ENCODE results near the gene NALF2.

The NALF2 gene

DNA sequence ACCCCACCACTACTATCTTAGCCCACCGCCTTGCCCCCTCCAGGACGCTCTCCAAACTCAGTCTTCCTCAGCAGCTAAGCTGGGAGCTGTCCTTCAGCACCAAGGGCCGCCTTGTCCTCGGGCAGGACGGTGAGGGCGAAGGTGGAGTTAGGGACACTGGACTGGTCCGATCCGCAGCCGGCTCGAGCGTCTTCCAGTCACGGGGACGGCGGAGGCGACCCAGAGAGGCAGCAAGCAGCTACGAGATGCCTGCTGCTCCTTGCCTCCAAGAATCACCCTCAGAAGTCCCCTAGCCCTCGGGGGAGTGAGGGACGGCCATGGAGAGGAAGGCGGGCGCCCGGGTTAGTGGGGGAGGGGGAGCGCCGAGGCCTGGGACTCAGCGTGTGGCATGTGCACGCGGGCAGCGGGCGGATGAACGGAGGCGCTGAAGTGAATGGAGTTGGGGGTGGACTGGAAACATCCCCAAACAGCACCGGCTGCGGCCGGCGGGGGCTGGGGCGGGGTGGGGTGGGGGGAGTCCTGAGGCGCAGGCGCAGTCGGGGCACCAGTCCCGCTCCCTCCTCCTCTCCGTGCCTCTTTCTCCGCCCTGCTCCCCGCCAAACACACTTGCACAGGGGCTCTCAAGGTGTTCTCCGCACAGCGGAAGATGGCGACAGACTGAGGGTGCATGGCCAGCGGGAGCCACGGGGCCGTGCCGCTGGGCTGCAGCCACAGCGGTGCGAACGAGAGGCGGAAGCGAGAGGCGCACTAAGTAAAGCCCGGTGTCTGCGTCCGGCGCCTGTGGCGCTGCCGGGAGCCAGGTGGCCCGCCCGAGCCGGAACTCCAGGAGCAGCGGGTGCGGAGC is at the start of gene NALF2:
Gene NALF2, plus strand, starts transcription at position 545 of the 844 bp plus-strand sequence. CDS start 957 bp downstream, outside the sequence.
- DNase-seq: peak; percentile 5

DNA sequence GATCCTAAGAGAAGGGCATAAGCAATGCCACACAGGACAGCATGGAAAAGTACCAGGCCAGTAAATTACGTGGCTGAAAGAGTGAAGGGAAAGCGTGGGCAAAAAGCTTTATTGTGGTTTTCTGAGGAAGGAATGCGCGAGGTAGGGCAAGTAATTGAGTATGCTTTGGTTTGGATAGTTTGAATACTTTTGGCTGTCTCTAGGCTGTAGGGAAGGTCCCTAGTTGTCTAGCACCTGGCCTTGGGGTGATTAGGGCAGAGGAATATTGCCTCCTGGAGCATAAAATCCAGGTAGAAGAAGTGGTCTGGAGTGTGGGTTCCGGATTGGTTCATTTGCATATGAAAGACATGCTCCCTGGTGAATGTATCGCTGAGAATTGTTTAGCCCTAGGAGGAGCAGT is 46.4 kb upstream of the NALF2 start:
- DNase-seq: no peak

DNA sequence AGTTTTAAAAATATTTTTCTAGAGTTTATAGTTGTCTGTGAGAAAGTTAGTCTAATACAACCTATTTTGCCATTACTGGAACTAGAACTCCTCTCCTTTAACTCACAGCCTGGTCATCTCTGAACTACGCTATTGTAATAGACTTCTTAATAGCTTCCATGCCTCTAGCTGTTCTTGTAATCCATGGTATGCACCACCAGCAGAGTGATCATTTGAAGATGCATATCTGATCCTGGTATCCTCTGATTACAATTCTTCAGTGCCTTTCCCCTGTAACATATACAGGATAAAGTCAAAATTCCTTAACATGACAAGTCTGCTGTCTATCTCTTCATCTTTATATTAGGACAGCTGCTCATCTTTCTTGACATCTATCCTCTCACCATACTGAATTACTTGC is 37.6 kb upstream of the NALF2 start:
- DNase-seq: no peak

DNA sequence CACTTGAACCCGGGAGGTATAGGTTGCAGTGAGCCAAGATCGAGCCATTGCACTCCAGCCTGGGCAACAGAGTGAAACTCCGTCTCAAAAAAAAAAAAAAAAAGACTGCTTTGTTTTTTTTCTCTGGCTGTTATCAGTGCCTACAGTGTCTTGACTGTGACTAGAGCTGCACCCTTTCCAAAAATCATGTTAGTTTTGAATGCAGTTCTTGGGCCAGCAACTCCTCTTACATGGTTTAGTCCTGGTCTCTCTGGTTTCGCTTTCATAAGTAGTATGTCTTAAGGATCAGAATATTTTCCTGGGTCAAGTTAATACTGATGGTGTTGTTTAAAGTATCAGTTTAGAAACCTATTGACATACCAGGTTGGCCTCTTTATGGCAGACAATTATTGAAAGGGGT is 34.2 kb upstream of the NALF2 start:
- no peak for DNase-seq

DNA sequence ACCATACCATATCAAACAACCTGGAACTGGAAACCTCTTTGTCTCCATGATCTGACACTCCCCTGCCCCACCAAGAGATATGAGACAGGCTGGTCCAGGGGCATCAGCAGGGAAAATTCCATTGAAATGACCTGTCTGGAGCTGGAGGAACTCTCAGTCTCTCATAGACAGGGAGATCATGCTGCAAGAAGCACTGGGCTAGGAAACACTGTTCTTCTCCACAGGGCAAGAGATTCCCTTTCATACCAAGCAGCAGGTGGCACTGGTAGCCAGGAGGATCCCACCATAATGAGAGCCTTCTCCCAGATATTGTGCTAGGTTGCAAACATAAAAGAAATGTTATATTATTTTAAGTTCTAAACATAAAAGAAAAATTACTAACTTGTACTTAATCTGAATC is 14.5 kb upstream of the NALF2 start:
- DNase-seq: no peak

DNA sequence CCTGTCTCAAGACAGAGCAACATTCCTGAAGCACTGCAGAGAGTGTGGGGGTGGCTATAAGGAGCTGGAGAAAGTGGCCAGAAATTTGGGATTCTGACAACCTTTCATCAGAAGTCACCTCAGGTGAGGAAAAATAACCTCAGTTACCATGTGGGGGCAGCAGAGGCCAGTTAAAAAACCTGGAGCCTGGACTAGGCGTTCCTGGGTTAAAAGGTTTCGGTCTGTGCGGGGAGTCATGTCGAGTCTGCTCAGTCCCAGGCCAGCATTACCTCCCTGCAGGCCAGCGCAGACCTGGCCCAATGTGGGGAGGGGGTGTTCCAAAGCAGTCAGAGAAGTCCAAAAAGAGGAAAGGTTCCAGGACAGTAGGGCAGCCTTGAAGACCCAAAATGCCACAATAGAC is 10.9 kb upstream of the NALF2 start:
- DNase-seq: no peak

DNA sequence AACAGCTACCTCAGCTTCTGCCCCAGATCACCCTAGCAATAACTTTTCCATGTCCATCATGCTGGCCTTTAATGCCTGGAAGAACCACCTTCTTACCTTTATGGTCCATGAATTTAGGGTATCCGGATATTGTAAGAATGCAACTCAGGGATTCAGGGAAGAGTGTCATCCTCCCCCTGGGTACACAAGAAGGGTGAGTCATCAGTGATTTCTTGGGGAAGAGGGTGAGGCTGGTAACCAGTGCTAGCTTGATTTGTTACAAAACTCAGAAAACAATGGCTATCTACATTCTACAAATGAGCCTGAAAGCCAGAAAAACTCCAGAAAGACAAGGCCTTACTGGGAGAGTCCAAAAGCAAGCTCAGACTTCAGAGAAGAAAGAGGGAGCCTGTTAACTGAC is 10.4 kb upstream of the NALF2 start:
- no peak for DNase-seq

DNA sequence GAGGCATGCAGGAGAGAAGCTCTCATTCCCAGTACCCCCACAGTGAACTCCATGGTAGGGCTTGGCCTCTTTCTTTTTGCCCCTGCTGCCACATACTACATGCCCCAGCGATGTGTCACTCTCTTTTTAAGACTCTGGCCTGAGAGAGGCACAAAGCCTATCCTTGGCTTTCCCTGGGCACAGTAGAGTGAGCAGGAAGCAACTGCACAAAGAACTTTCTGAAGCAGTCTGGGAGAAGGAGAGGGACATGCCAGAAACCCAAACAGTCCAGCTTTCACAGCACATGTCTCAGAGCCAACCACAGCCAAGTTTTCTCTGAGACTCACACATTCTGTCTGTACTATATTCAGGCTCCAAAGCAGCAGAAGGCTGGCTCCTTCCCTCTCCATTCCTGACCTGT is 7.9 kb upstream of the NALF2 start:
- no peak for DNase-seq

DNA sequence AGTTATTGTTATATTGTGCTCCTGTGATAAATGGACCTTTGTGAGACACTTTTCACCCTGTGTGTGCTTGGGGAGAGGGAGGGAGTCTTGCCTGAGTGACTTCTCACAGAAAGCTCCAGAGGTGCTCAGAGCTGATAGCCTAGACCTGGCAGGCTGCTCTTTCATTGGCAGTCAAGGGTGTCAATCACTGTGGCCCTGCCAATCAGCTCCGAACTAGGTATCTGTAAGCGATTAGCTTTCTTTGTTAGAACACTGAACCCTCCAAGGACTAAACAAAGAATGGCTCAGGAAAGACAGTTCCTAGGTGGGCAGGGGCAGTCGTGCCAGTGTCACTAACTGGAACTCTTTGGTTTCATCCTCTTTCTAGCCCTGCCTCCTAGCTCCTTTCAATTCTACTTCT is 2.7 kb upstream of the NALF2 start:
- no peak for DNase-seq

DNA sequence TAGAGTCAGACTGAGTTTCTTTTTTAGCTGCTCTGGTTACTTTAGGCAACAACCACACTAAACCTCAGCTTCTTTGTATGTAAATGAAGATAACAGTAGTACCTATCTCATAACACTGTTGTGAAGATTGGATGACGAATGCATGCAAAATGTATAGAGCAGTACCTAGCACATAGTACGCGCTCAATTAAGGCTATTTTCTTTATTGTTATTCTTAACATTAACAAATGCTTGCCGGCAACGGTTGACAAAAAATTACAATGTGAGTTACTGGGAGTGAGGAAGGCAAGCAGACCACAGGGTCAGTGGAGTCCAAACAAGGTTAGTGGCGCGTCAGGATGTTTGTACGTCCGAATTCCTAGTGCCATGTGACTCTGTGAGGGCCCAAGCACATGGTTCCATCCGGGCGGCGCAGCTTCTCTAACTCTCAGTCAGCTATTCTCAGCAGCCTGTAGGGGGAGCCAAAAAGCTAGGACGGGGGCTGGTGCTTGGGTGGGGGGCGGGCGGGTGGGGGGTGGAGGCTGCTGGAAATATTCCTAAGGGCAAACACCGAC is 821 bp upstream of the NALF2 start:
- DNase-seq: no peak

DNA sequence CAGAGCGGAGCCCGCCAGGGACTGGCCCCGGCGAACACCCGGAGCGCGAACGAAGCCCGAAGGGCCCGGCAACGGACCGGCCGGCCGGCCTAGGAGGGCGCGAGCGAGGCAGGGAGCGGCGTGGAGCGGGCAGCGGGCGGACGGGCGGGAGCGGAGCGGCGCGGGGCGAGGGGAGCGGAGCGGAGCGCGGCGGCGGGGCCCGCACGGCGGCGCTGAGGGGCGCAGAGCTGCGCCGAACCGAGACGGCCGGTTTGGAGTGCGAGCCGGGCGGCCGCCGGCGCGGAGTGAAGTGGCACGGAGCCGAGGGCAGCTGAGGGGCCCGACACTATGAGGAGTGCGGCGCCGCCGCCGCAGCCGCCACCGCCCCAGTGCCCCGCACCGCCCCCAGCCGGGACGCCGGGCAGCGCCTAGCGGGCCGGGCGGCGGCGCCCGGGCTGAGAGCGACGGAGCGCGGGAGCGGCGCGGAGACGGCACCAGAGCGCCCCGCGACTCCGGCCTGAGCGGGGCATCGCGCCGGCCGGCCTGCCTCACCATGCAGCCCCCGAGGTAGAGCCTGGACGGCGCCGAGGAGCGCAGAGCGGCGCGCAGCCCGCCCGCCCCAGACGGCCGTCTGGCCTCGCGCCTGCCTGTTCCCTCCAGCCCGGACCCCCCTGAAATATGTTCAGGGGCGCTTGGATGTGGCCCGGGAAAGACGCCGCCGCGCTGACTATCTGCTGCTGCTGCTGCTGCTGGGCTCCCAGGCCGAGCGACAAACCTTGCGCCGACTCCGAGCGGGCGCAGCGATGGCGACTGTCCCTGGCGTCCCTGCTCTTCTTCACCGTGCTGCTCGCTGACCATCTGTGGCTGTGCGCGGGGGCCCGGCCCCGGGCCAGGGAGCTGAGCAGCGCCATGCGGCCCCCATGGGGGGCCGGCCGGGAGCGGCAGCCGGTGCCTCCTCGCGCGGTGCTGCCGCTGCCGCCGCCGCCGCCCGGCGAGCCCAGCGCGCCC is 793 bp downstream of the NALF2 start:
- DNase-seq: no peak

DNA sequence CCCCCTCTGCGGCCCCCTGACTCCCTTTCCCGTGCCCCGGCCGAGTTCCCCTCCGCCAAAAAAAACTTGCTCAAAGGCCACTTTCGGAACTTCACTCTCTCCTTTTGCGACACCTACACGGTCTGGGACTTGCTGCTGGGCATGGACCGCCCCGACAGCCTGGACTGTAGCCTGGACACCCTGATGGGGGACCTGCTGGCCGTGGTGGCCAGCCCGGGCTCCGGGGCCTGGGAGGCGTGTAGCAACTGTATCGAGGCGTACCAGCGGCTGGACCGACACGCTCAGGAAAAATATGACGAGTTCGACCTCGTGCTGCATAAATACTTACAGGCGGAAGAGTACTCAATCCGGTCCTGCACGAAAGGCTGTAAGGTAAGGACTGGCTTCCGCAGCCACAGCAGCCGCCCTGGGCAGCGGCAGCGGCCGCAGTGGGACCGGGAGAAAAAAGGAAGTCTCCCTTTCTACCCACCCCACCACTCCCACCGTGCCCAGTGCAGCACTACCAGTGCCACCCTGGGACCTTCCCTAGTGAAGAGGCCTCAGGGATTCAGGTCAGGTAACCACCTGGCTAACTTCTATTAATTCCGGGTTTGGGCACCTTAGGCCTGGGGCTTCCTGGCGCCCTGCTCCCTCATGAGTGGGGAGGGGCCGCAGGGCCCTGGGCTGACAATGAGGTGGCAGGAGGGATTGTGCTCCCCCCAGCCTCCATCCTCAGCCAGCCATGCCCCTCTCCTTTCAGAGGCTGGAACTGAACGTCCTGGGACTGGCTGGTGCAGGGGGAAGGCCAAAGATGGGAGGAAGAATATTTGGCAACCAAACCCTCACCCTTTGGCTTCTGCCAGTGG is 1.9 kb downstream of the NALF2 start:
- DNase-seq: no peak

DNA sequence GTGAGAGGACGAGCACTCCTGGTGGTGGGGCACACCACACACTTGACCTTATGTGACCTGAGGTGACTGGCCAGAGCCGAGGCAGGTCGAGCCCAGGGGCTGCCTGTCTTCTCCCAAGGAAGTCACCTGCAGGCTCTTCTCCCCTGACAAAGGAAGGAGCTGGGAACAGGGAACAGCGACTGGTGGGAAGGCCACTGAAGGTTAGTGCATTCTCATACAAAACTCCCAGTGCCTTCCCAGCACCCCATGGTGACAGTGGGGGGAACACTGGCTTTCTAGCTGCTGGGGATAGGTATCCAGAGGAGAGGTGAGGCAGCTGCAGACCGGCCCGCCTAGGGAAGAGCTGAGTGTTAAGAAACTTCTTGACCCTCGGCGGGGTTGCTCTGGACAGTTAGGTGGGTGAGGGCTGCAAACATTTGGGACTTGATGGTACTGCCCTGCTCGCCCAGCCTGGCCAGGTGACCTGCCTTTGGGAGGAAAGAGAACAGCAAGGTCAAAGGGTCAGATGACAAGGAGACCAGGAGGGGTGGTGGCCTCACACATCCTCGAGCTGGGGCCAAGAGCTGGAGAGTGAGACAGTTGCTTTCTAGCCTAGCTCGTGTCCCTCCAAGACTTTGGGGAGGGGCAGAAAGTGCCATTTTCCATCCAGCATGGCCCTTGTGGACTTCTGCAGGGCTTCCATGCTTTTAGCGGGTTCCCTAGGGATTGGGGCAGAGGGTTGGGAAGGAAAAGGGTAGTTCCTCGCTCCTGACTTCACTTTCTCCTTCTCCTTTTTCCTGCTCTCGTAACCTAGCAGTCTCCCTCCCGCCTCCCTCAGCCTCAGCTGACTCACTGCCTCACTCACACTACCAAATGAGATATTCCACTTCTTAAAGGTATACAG is 2.7 kb downstream of the NALF2 start:
- no peak for DNase-seq

DNA sequence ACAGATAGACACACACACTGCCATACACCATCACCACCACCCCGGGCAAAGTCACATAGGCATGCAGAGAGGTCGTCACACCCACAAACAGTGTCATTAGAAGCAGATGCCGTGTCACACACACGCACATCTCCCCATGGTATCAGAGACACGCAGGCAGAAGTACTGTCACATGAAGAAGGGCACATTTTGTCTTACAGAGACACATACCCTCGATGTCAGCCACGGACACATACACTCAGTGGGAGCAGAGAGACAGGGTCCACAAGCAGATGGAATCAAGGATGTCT is 3.3 kb downstream of the NALF2 start:
- DNase-seq: no peak

DNA sequence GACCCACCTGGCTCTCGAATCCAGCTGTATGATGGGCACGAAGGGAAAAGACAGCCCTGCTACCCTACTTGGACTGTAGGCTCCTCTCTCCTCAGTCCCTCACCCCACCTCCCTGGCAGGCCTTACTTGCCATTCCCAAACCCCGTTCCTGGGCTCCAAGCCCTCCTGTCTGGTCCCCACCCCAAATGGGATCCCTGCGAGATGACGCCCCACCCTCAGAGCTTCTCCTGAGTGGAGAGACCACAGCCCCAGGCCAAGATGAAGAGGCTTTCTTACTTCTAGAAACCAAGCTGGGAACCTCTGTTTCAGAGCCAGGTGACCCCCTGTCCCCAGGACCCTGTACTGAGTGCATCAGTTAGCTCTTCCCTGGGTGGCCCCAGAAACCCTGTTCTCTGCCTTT is 4.5 kb downstream of the NALF2 start:
- DNase-seq: no peak

DNA sequence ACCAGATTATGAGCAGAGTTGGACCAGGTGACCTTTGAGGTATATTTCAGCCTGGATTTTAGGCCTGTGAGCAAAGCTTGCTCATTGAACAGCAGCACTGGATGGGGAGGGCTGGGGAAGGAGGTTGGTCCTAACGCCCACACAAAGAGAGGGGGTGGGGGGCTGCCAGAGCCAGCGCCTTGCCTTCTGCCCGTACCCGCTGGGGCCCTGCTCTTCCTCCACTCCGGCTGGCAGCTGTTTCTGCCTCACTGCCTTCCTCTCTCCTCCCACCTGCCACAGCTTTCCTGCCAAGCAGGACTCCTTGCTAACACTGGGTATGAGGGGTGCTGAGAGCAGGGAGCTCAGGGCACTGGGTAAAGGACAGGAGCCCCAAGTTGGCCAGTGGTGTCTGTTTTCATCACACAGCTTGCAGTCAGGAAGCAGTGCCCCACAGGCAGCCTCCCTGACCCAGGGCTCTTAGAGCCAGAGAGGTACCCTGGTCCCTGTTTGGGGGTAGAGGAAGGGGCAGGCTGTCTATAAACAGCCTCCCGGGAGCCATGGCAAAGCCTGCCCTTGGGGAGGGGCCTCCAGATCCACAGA is 6.1 kb downstream of the NALF2 start:
- no peak for DNase-seq

DNA sequence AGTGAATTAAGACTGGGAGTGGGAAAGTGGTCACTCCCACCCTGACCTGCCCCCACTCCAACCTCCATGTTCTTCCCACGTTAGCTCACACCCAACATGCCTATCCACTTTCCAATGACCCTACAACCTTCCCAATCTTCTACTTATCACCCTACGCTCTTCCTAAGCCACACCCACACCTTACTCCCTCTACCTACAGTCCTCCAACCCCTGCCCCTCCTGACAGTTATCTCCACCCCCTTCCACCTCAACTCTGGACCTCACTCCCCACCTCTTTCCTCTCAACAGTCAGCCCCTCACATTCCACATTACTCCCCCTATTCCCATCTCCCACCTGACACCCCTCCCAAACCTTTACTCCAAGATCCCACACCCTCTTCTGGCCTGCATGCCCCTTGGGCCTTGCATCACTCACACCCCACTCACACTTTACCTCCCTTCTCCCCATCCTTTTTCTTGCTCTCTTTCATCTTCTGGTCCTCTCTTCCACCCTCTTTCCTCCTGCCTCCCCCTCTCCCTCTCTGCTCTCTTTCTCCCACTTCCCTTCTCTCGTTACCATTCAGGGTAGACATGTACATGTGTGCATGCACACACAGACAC is 6.9 kb downstream of the NALF2 start:
- DNase-seq: no peak

DNA sequence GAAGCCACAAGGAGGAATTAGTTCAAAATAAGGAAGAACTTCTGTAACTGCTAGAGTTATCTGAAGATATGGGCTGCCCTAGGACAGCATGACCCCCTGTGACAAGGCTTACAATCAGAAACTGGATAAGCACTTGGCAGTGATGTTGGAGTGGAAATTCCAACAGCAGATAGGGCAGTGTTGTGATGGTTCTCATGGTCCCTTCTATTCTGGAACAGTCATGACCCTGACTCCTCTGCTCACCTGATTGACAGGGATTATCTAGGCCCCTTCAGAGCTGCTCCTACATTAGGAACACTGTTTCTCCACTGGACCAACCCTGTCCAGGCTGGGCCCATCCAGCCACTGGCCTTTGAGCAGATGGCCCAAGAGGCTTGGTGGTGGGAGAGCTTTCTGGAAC is 17.9 kb downstream of the NALF2 start:
- no peak for DNase-seq

DNA sequence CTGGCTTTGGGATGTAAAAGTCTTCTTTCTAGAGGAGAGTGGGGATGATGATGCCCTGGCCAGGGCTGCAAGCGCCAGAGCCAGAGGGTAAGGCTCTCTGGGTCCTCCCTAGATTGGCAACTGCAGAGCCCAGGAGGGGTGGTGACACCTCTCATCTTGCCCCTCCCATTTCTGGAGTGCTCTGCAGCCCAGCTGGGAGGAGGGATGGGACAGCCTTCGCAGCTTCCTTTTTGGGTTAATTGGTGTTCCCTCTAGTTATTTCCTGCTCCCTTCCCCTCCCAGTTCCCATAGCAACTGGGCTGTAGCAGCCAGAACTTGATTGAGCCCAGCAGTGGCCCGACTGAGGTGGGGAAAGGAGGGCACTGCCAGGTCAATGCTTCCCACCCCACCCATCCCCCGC is 19.2 kb downstream of the NALF2 start:
- no peak for DNase-seq

DNA sequence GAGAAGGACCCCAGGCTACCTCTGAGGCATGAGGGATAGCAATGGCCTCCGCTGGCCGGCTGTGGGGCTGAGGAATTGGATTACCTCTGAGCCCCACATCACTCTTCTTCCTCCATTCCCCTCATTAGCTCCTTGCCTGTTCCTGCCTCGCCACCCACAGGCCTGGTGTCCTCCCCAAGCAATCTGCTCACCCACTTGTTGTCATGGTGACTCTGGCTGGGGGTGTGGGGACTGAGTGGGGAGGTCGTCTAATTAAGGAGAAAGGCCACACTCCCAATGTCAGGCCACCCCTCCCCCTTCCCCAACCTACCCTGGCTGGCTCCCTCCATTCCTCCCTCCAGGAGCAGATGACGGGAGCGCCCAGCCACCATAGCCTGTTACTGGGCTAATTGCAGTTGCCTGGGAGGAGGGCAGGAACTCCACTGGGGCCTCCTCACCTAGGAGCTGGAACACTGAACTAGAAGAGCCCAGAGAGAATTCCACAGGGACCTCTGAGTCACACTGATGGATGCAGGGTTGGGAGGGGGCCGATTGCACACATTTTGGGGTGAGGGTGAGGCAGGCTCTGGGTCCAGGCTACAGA is 20.7 kb downstream of the NALF2 start:
- DNase-seq: no peak

DNA sequence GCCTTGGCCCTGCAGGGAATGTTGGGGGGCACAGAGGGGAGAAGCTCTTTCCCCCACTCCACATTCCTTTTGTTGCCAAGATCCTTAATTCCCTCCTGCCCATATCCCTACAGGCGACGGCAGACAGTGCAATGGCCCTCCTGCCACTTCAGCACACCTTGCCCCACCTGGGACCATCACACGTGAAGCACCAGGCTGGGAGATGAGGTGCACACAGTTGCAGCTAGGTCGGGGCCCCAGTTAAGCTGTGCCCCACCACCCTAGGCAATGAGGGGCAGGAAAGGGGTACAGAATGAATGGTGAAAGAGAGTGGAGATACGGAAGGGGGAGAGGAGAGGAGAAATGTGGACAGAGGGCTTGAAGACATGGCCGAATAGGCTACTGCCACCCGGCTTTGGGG is 26.2 kb downstream of the NALF2 start:
- DNase-seq: no peak

Measured in GOT3 (cell line).